BJ (cell line): ENCODE results near the gene ACBD4. TPM values are rescaled to one million over a fixed set of nuclear protein-coding genes. Genes with fewer than 3 reads are reported as not detected.

ENCODE experiments used
- CTCF ChIA-PET: fragments of 350-600 bp; formaldehyde crosslinking; extraction: SDS; loops from one replicate; lab custom pipeline; 2021; ENCODE audit warnings: antibody characterized with exemption, inconsistent platforms; lab: Yijun Ruan, JAX
- POLR2A ChIA-PET: fragments of 300-600 bp; sonication (Branson Sonifier 250); formaldehyde crosslinking; extraction: SDS; loops from one replicate; lab custom pipeline; 2021; ENCODE audit warnings: antibody characterized with exemption; lab: Charles Lee
- DNase-seq: peaks from one replicate; pipeline ENCODE4 v3.0.0-alpha.2; 2011; ENCODE audit warnings: low read depth
- H3K27me3 ChIP-seq: 2 replicates; pipeline ENCODE4 v1.6.0; 2011; ENCODE audit warnings: low read length; ENCODE audit not compliant: control insufficient read depth, insufficient read depth
- H3K36me3 ChIP-seq: 2 replicates; pipeline ENCODE4 v1.5.1; 2011; ENCODE audit warnings: low read length; ENCODE audit not compliant: control insufficient read depth, insufficient read depth
- H3K4me3 ChIP-seq: 2 replicates; pipeline ENCODE4 v1.5.1; 2011; ENCODE audit warnings: low read depth, mild to moderate bottlenecking, control low read depth, low read length
- polyA plus RNA-seq: library from polyadenylated mRNA; depleted of rRNA; stranded (reverse); fragments of >200 nt; gene quantifications from 2 replicates; pipeline ENCODE4 v1.2.3, GENCODE V29; 2011
- TF ChIP-seq, protein P1 (sequence below): IDR thresholded peaks from 2 replicates; pipeline ENCODE4 v1.5.1; 2011; ENCODE audit warnings: low read depth, mild to moderate bottlenecking, control low read depth, inconsistent platforms, low read length, moderate library complexity; ENCODE audit not compliant: insufficient read depth

ACBD4 gene
- polyA plus RNA-seq, 1 experiment = 7.3 TPM

DNA sequence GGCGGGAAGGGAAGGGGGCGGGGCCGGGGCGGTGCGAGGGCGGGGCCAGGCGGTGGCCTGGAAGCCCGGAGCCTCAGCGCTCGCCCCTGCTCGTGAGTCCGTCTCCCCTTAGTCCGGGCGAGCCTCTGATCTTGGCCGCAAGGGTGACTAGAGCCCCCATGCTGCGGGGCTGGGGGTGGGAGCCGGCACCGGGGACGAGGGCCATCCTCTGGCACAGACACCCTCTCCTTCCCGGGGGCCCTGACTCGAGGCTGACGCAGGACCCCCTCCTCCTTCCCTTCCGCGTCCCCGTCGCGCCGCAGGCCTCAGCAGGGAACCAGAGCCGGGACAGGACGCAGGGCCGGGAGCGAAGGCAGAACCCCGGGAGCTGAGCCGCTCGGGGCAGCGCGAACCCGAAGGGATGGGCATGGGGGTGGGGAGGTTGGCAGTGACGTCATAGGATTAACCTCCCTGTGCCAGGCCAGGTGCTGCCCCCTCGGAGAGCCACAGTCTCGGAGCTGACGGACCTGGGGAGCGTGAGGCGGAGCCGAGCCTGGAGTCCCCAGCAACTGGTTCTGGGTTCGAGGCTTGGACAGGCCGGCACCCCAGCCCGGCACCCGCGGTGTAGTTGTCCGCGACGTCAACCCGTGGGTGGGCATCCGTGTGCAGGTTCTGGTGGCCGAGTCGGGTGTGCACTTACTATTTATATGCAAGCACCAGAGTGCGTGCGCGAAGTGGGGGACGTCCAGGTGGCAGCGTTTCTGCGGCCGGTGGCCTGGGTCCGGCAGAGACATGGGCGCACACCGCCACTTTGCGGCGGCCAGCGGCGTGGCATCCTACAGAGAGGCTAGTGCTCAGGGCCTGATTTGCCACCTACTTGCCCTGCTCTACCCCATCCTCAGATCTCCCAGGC is 2.7 kb upstream of the ACBD4 start:
- DNase-seq = no peak
- H3K36me3 ChIP-seq = no peaks in the 10 kb centered on the region
- no peaks in the 10 kb centered on the region for H3K27me3 ChIP-seq
- ChIA-PET CTCF (interaction anchor here (0.6 to 7.3 kb wide), 27 partner anchors 9 to 1057 kb away, joined by 3 to 131 read pairs (median 4); partner anchors contain the start of gene HEXIM1), POLR2A (no interaction called here)
- TF ChIP-seq, protein P1, sequence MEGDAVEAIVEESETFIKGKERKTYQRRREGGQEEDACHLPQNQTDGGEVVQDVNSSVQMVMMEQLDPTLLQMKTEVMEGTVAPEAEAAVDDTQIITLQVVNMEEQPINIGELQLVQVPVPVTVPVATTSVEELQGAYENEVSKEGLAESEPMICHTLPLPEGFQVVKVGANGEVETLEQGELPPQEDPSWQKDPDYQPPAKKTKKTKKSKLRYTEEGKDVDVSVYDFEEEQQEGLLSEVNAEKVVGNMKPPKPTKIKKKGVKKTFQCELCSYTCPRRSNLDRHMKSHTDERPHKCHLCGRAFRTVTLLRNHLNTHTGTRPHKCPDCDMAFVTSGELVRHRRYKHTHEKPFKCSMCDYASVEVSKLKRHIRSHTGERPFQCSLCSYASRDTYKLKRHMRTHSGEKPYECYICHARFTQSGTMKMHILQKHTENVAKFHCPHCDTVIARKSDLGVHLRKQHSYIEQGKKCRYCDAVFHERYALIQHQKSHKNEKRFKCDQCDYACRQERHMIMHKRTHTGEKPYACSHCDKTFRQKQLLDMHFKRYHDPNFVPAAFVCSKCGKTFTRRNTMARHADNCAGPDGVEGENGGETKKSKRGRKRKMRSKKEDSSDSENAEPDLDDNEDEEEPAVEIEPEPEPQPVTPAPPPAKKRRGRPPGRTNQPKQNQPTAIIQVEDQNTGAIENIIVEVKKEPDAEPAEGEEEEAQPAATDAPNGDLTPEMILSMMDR = peak; percentile 94
- peak overlapping the region; percentile 66 for H3K4me3 ChIP-seq

DNA sequence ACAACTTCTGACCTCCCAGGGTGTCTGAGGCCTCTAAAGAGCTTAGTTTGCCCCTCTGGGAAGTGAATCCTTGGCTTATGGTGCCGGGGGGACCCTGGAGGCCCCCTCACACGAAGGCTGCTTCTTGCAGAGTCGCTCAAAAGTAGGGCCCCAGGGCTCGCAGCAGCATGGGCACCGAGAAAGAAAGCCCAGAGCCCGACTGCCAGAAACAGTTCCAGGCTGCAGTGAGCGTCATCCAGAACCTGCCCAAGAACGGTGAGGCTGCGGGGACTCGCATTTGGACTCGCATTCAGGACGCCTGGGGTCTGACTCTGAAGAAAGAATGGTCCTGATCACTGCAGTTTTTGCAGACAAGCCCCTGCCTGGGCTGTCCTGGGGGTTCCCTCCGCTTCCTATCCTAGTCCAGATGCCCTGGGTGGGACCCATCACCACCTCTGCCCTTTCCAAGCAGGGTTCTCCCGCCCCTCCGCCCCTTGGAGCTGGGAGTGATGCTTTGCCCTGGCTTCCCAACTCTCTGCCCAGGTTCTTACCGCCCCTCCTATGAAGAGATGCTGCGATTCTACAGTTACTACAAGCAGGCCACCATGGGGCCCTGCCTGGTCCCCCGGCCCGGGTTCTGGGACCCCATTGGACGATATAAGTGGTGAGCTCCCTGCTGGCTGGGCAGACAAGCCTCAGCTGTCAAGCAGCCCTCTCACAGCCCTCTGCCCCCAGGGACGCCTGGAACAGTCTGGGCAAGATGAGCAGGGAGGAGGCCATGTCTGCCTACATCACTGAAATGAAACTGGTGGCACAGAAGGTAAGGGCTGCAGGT is 698 bp downstream of the ACBD4 start:
- CTCF ChIA-PET = interaction anchor here (0.6 to 7.3 kb wide), 87 partner anchors 8 to 364 kb away, joined by 3 to 204 read pairs (median 6); partner anchors contain the start of genes DCAKD, EFTUD2, FMNL1 and HEXIM1
- peak overlapping the region; percentile 83 for H3K4me3 ChIP-seq
- POLR2A ChIA-PET = interaction anchor here (0.6 kb wide), 3 partner anchors 7 to 16 kb away, joined by 3 to 10 read pairs (median 7); partner anchors contain the start of gene HEXIM1
- no peaks in the 10 kb centered on the region for H3K27me3 ChIP-seq
- no peaks in the 10 kb centered on the region for H3K36me3 ChIP-seq
- TF ChIP-seq, protein P1 = no peak
- no peak for DNase-seq

DNA sequence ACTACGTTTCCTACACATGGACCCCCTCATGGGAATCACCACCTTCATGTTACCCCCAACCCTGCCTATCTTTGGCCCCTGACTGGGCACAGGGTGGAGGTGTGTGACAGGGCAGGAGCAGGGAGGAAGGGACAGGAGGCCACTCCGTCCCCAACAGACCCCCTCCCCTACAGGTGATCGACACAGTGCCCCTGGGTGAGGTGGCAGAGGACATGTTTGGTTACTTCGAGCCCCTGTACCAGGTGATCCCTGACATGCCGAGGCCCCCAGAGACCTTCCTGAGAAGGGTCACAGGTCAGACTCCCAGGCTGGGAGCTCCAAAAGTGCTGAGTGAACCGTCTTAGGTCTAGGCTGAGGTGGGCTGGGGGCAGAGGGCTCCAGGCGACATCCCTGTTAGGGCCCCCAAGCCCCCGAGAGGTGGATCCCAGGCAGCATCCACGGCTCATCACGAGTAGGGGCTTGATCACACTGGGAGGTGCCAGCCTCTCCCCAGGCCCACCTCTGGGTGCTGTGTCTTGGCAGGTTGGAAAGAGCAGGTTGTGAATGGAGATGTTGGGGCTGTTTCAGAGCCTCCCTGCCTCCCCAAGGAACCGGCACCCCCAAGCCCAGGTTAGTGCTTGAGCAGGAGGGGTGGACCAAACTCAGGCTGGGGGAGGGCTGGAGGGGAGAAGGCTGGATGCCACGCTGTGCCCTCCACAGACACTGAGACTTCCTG is 1.5 kb downstream of the ACBD4 start:
- DNase-seq = no peak
- H3K36me3 ChIP-seq = no peaks in the 10 kb centered on the region
- ChIA-PET CTCF (interaction anchor here (2.1 to 7.3 kb wide), 7 partner anchors 13 to 83 kb away, joined by 9 to 204 read pairs (median 25); partner anchors contain the start of genes FMNL1, HEXIM1 and HEXIM2), POLR2A (no interaction called here)
- H3K27me3 ChIP-seq = no peaks in the 10 kb centered on the region
- TF ChIP-seq, protein P1 = no peak
- H3K4me3 ChIP-seq = no peak overlapping the region

DNA sequence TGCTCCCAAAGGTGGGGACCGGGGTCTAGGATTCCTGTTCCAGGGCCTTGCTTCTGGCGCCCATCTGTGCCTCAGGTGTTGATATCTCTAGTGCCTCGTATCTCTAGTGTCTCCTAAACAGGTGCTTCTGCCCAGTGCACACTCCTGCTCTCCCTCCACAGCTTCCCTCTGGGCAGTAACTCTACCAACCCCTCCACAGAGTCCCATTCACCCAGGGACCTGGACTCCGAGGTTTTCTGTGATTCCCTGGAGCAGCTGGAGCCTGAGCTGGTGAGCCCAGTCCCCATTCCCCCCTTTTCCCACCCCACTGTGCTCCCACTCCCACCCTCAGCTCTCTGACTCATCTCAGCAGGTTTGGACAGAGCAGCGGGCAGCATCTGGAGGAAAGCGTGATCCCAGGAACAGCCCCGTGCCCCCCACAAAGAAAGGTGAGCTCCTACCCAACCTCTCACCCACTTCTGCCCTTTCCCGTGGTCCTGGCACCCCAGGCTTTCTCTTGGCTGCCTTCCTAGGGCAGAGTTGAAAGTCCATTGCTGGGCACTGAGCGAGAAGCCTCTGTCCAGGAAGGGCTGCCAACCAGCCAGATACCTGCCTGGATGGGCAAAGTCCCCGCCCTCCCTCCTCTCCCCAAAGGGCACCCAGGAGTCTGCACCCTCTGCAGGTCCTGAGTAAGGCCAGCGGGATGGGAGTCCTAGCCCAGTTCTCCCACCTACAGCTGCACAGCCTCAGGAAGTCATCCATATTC is 2.2 kb downstream of the ACBD4 start:
- no peaks in the 10 kb centered on the region for H3K27me3 ChIP-seq
- CTCF ChIA-PET = interaction anchor here (5.3 kb wide), 1 partner anchor 59 kb away, joined by 204 read pairs; no protein-coding TSS in a partner anchor
- TF ChIP-seq, protein P1 = no peak
- DNase-seq = no peak
- POLR2A ChIA-PET = no interaction called here
- no peak overlapping the region for H3K4me3 ChIP-seq
- no peaks in the 10 kb centered on the region for H3K36me3 ChIP-seq
